GM23338 (cell line): ENCODE results near the gene SELENOH. TPM values are rescaled to one million over a fixed set of nuclear protein-coding genes. Genes with fewer than 3 reads are reported as not detected.

Experiments used
- ATAC-seq: fragments of 200-7000 bp; cut with Tn5 transposase; 3 replicates; pipeline ENCODE4 v1.9.1; 2020
- DNase-seq: peaks from one replicate; pipeline ENCODE4 v3.0.0-alpha.2; 2015; ENCODE audit warnings: low spot score
- H2AFZ ChIP-seq: fragments of 200-600 bp; sonication (generic); 2 replicates; pipeline ENCODE4 v1.8.0; 2016; ENCODE audit warnings: antibody characterized with exemption, mild to moderate bottlenecking, moderate library complexity
- H3F3A ChIP-seq: fragments of 200-600 bp; sonication (generic); replicated peaks from 2 replicates; pipeline ENCODE4 v1.8.0; 2017; ENCODE audit warnings: antibody characterized with exemption, mixed run types, low read depth
- H3K27ac ChIP-seq: fragments of 200-600 bp; sonication (generic); 2 replicates; pipeline ENCODE4 v1.6.1; 2016; ENCODE audit warnings: low read depth
- H3K27me3 ChIP-seq: fragments of 200-600 bp; sonication (generic); 2 replicates; pipeline ENCODE4 v1.8.0; 2016; ENCODE audit warnings: mild to moderate bottlenecking, mixed run types, moderate library complexity; ENCODE audit not compliant: insufficient read depth
- H3K36me3 ChIP-seq: fragments of 200-600 bp; sonication (generic); 2 replicates; pipeline ENCODE4 v1.8.0; 2016; ENCODE audit warnings: mild to moderate bottlenecking; ENCODE audit not compliant: insufficient read depth
- H3K4me1 ChIP-seq: fragments of 200-600 bp; sonication (generic); 2 replicates; pipeline ENCODE4 v1.8.0; 2016; ENCODE audit warnings: mild to moderate bottlenecking, moderate library complexity; ENCODE audit not compliant: insufficient read depth
- H3K4me2 ChIP-seq: fragments of 200-600 bp; sonication (generic); 2 replicates; pipeline ENCODE4 v1.7.1; 2017; ENCODE audit warnings: mixed run types
- H3K4me3 ChIP-seq: fragments of 200-600 bp; sonication (generic); 2 replicates; pipeline ENCODE4 v1.6.1; 2016; ENCODE audit warnings: mixed run types
- H3K79me2 ChIP-seq: fragments of 200-600 bp; sonication (generic); replicated peaks from 2 replicates; pipeline ENCODE4 v1.8.0; 2017; ENCODE audit warnings: mild to moderate bottlenecking; ENCODE audit not compliant: insufficient read depth
- H3K9me2 ChIP-seq: fragments of 200-600 bp; sonication (generic); 2 replicates; pipeline ENCODE4 v1.8.0; 2017; ENCODE audit not compliant: insufficient read depth
- H4K20me1 ChIP-seq: fragments of 200-600 bp; sonication (generic); replicated peaks from 2 replicates; pipeline ENCODE4 v1.8.0; 2017; ENCODE audit warnings: mild to moderate bottlenecking; ENCODE audit not compliant: insufficient read depth
- H3K27ac Mint-ChIP-seq: 2 replicates; pipeline ENCODE4 v1.8.0; 2020; ENCODE audit warnings: inconsistent platforms, mild to moderate bottlenecking, moderate library complexity, mixed read lengths
- H3K27me3 Mint-ChIP-seq: 3 replicates; pipeline ENCODE4 v1.8.0; 2022; ENCODE audit warnings: low read depth, mild to moderate bottlenecking, moderate library complexity, mixed read lengths, inconsistent platforms; ENCODE audit not compliant: insufficient read depth, poor library complexity
- H3K36me3 Mint-ChIP-seq: 3 replicates; pipeline ENCODE4 v1.8.0; 2021; ENCODE audit warnings: low read depth, mild to moderate bottlenecking, inconsistent platforms, moderate library complexity, mixed read lengths
- H3K4me1 Mint-ChIP-seq: 3 replicates; pipeline ENCODE4 v1.8.0; 2020; ENCODE audit warnings: mild to moderate bottlenecking, inconsistent platforms, mixed read lengths
- H3K4me3 Mint-ChIP-seq: 3 replicates; pipeline ENCODE4 v1.8.0; 2021; ENCODE audit warnings: moderate library complexity, mild to moderate bottlenecking, inconsistent platforms, mixed read lengths
- H3K9me3 Mint-ChIP-seq: 3 replicates; pipeline ENCODE4 v1.8.0; 2020; ENCODE audit warnings: moderate library complexity, mild to moderate bottlenecking, inconsistent platforms, mixed read lengths
- CREB1 ChIP-seq: fragments of 250-450 bp; sonication (Bioruptor Pico); IDR thresholded peaks from 2 replicates; pipeline ENCODE4 v1.5.0; 2020; ENCODE audit warnings: low read depth, mild to moderate bottlenecking, moderate library complexity
- EZH2 ChIP-seq: fragments of 200-600 bp; sonication (generic); IDR thresholded peaks from one replicate; pipeline ENCODE4 v1.8.0; 2017; ENCODE audit warnings: antibody characterized with exemption, mild to moderate bottlenecking, low read depth; ENCODE audit not compliant: unreplicated experiment
- EZH2phosphoT487 ChIP-seq: fragments of 200-600 bp; sonication (generic); IDR thresholded peaks from one replicate; pipeline ENCODE4 v1.8.1; 2018; ENCODE audit warnings: antibody characterized with exemption; ENCODE audit not compliant: unreplicated experiment
- JUNB ChIP-seq: IDR thresholded peaks from one replicate; pipeline ENCODE4 v1.6.1; 2016; ENCODE audit warnings: antibody characterized with exemption; ENCODE audit not compliant: unreplicated experiment
- NANOG ChIP-seq: IDR thresholded peaks from 2 replicates; pipeline ENCODE4 v1.6.1; 2016; ENCODE audit warnings: antibody characterized with exemption, borderline replicate concordance
- POLR2AphosphoS5 ChIP-seq: IDR thresholded peaks from 2 replicates; pipeline ENCODE4 v1.6.1; 2016; ENCODE audit warnings: antibody characterized with exemption, low read depth
- STAT1 ChIP-seq: IDR thresholded peaks from one replicate; pipeline ENCODE4 v1.6.1; 2016; ENCODE audit warnings: antibody characterized with exemption; ENCODE audit not compliant: unreplicated experiment
- ZNF114 ChIP-seq: fragments of 250-450 bp; sonication (Bioruptor Pico); IDR thresholded peaks from 2 replicates; pipeline ENCODE4 v1.5.0; 2020; ENCODE audit warnings: mild to moderate bottlenecking, moderate library complexity
- ZNF331 ChIP-seq: fragments of 250-450 bp; sonication (Bioruptor Pico); IDR thresholded peaks from 2 replicates; pipeline ENCODE4 v1.5.0; 2020; ENCODE audit warnings: low read depth, mild to moderate bottlenecking, moderate library complexity
- polyA plus RNA-seq: library from polyadenylated mRNA; unstranded; fragments of >200 nt; fragmentation: Nextera tagmentation; extraction: Ambion mirVana; gene quantifications from 2 replicates; pipeline ENCODE4 v1.2.1, GENCODE V29; 2016
- total RNA-seq: library from RNA; depleted of rRNA; stranded (reverse); fragments of >200 nt; shearing (Covaris generic); gene quantifications from 2 replicates; pipeline ENCODE4 v1.2.3, GENCODE V29; 2014
- TF ChIP-seq, protein P1 (sequence below): fragments of 250-450 bp; sonication (Bioruptor Pico); IDR thresholded peaks from 2 replicates; pipeline ENCODE4 v1.5.0; 2020; ENCODE audit warnings: mild to moderate bottlenecking, moderate library complexity
- TF ChIP-seq, protein P2 (sequence below), 2 experiments: fragments of 200-600 bp in 1 of 2; sonication (generic) in 1 of 2; conservative IDR thresholded peaks; 2 replicates each; pipeline versions ENCODE4 v1.5.1 to v1.6.1; 2016 to 2017; ENCODE audit warnings: antibody characterized with exemption in 2 of 2, low read depth in 2 of 2, mild to moderate bottlenecking in 2 of 2, moderate library complexity in 1 of 2
- TF ChIP-seq, protein P3 (sequence below): IDR thresholded peaks from 2 replicates; pipeline ENCODE4 v1.6.1; 2016; ENCODE audit warnings: antibody characterized with exemption
- TF ChIP-seq, protein P4 (sequence below): IDR thresholded peaks from one replicate; pipeline ENCODE4 v1.6.1; 2018; ENCODE audit warnings: antibody characterized with exemption; ENCODE audit not compliant: unreplicated experiment

SELENOH gene
- total and polyA plus RNA-seq, 2 experiments from 2014 or later = 282 to 379 TPM

DNA sequence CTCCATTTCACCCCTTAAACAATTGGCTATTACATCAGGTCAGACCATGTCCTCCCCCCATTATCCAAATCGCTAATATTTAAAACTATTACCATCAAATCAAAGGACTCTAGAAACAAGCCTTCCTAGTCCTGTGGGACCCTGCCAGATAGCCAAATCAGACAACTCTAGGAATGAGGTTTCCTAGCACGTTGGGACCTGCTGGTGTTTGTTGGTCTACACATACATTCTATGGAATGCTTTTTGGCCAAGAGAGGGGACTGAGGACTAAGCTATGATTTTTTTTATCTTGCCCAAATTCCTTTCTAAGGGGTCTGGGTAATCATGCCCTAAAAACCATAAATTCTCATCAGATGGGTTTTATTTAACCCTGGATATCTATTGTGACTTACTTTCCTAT lies 14.1 kb upstream of the SELENOH start:
- Histone ChIP-seq H3K27ac (peak overlapping the region; percentile 30), H3K4me1 (peaks cover 16% of the 10 kb centered on the region), H4K20me1 (peaks cover 22% of the 10 kb centered on the region), H2AFZ (no peak overlapping the region), H3K4me2 (no peak overlapping the region), H3K36me3 (peaks cover 5% of the 10 kb centered on the region; the same call in 1 of the 2 replicates), H3K27me3 (no peaks in the 10 kb centered on the region), H3F3A (peaks cover 14% of the 10 kb centered on the region; the same call in 1 of the 2 replicates), H3K4me3 (no peak overlapping the region), H3K79me2 (peaks cover 100% of the 10 kb centered on the region), H3K9me2 (no peaks in the 10 kb centered on the region)
- ATAC-seq = no peak
- H3K4me3 Mint-ChIP-seq = no peak overlapping the region
- H3K9me3 Mint-ChIP-seq = no peaks in the 10 kb centered on the region
- peaks cover 27% of the 10 kb centered on the region for H3K4me1 Mint-ChIP-seq
- no peaks in the 10 kb centered on the region for H3K27me3 Mint-ChIP-seq
- peaks cover 14% of the 10 kb centered on the region; the same call in 2 of the 3 replicates for H3K36me3 Mint-ChIP-seq
- H3K27ac Mint-ChIP-seq = no peak overlapping the region
- TF ChIP-seq ZNF114 (CRISPR knock-in tag) = no peak
- TF ChIP-seq CREB1 (CRISPR knock-in tag) = no peak
- TF ChIP-seq, protein P1, sequence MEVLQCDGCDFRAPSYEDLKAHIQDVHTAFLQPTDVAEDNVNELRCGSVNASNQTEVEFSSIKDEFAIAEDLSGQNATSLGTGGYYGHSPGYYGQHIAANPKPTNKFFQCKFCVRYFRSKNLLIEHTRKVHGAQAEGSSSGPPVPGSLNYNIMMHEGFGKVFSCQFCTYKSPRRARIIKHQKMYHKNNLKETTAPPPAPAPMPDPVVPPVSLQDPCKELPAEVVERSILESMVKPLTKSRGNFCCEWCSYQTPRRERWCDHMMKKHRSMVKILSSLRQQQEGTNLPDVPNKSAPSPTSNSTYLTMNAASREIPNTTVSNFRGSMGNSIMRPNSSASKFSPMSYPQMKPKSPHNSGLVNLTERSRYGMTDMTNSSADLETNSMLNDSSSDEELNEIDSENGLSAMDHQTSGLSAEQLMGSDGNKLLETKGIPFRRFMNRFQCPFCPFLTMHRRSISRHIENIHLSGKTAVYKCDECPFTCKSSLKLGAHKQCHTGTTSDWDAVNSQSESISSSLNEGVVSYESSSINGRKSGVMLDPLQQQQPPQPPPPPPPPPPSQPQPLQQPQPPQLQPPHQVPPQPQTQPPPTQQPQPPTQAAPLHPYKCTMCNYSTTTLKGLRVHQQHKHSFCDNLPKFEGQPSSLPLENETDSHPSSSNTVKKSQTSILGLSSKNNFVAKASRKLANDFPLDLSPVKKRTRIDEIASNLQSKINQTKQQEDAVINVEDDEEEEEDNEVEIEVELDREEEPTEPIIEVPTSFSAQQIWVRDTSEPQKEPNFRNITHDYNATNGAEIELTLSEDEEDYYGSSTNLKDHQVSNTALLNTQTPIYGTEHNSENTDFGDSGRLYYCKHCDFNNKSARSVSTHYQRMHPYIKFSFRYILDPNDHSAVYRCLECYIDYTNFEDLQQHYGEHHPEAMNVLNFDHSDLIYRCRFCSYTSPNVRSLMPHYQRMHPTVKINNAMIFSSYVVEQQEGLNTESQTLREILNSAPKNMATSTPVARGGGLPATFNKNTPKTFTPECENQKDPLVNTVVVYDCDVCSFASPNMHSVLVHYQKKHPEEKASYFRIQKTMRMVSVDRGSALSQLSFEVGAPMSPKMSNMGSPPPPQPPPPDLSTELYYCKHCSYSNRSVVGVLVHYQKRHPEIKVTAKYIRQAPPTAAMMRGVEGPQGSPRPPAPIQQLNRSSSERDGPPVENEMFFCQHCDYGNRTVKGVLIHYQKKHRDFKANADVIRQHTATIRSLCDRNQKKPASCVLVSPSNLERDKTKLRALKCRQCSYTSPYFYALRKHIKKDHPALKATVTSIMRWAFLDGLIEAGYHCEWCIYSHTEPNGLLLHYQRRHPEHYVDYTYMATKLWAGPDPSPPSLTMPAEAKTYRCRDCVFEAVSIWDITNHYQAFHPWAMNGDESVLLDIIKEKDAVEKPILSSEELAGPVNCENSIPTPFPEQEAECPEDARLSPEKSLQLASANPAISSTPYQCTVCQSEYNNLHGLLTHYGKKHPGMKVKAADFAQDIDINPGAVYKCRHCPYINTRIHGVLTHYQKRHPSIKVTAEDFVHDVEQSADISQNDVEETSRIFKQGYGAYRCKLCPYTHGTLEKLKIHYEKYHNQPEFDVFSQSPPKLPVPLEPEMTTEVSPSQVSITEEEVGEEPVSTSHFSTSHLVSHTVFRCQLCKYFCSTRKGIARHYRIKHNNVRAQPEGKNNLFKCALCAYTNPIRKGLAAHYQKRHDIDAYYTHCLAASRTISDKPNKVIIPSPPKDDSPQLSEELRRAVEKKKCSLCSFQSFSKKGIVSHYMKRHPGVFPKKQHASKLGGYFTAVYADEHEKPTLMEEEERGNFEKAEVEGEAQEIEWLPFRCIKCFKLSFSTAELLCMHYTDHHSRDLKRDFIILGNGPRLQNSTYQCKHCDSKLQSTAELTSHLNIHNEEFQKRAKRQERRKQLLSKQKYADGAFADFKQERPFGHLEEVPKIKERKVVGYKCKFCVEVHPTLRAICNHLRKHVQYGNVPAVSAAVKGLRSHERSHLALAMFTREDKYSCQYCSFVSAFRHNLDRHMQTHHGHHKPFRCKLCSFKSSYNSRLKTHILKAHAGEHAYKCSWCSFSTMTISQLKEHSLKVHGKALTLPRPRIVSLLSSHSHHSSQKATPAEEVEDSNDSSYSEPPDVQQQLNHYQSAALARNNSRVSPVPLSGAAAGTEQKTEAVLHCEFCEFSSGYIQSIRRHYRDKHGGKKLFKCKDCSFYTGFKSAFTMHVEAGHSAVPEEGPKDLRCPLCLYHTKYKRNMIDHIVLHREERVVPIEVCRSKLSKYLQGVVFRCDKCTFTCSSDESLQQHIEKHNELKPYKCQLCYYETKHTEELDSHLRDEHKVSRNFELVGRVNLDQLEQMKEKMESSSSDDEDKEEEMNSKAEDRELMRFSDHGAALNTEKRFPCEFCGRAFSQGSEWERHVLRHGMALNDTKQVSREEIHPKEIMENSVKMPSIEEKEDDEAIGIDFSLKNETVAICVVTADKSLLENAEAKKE = no peak
- no peak for TF ChIP-seq ZNF331 (CRISPR knock-in tag)
- TF ChIP-seq, protein P2, sequence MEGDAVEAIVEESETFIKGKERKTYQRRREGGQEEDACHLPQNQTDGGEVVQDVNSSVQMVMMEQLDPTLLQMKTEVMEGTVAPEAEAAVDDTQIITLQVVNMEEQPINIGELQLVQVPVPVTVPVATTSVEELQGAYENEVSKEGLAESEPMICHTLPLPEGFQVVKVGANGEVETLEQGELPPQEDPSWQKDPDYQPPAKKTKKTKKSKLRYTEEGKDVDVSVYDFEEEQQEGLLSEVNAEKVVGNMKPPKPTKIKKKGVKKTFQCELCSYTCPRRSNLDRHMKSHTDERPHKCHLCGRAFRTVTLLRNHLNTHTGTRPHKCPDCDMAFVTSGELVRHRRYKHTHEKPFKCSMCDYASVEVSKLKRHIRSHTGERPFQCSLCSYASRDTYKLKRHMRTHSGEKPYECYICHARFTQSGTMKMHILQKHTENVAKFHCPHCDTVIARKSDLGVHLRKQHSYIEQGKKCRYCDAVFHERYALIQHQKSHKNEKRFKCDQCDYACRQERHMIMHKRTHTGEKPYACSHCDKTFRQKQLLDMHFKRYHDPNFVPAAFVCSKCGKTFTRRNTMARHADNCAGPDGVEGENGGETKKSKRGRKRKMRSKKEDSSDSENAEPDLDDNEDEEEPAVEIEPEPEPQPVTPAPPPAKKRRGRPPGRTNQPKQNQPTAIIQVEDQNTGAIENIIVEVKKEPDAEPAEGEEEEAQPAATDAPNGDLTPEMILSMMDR (conservative IDR thresholded peaks at IDR 0.05; ENCODE audit: low read depth in 2 of 2) = no peak
- no peak for TF ChIP-seq NANOG
- TF ChIP-seq EZH2 = no peak
- TF ChIP-seq, protein P3, sequence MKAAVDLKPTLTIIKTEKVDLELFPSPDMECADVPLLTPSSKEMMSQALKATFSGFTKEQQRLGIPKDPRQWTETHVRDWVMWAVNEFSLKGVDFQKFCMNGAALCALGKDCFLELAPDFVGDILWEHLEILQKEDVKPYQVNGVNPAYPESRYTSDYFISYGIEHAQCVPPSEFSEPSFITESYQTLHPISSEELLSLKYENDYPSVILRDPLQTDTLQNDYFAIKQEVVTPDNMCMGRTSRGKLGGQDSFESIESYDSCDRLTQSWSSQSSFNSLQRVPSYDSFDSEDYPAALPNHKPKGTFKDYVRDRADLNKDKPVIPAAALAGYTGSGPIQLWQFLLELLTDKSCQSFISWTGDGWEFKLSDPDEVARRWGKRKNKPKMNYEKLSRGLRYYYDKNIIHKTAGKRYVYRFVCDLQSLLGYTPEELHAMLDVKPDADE = no peak
- TF ChIP-seq, protein P4, sequence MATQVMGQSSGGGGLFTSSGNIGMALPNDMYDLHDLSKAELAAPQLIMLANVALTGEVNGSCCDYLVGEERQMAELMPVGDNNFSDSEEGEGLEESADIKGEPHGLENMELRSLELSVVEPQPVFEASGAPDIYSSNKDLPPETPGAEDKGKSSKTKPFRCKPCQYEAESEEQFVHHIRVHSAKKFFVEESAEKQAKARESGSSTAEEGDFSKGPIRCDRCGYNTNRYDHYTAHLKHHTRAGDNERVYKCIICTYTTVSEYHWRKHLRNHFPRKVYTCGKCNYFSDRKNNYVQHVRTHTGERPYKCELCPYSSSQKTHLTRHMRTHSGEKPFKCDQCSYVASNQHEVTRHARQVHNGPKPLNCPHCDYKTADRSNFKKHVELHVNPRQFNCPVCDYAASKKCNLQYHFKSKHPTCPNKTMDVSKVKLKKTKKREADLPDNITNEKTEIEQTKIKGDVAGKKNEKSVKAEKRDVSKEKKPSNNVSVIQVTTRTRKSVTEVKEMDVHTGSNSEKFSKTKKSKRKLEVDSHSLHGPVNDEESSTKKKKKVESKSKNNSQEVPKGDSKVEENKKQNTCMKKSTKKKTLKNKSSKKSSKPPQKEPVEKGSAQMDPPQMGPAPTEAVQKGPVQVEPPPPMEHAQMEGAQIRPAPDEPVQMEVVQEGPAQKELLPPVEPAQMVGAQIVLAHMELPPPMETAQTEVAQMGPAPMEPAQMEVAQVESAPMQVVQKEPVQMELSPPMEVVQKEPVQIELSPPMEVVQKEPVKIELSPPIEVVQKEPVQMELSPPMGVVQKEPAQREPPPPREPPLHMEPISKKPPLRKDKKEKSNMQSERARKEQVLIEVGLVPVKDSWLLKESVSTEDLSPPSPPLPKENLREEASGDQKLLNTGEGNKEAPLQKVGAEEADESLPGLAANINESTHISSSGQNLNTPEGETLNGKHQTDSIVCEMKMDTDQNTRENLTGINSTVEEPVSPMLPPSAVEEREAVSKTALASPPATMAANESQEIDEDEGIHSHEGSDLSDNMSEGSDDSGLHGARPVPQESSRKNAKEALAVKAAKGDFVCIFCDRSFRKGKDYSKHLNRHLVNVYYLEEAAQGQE = no peak
- TF ChIP-seq POLR2AphosphoS5 = no peak
- TF ChIP-seq EZH2phosphoT487 = no peak
- TF ChIP-seq STAT1 = no peak
- no peak for TF ChIP-seq JUNB
- DNase-seq = no peak
